H1 (cell line): ENCODE data around the gene CELSR3. TPM values are rescaled to one million over a fixed set of nuclear protein-coding genes. Genes with fewer than 3 reads are reported as not detected.

Experiments
- CTCF ChIA-PET: fragments of 300-600 bp; sonication (Branson Sonifier 250); formaldehyde crosslinking; loops from one replicate; lab custom pipeline; 2021; ENCODE audit not compliant: partially characterized antibody; lab: Charles Lee
- POLR2A ChIA-PET: fragments of 300-600 bp; sonication (Branson Sonifier 250); formaldehyde crosslinking; loops from one replicate; lab custom pipeline; 2021; ENCODE audit warnings: inconsistent platforms; ENCODE audit not compliant: partially characterized antibody; lab: Charles Lee
- DNase-seq, 2 experiments: peaks; one replicate each; pipeline versions ENCODE4 v3.0.0 to v3.0.0-alpha.2; 2010 to 2022; ENCODE audit warnings: low spot score in 2 of 2, low read depth in 1 of 2, mixed read lengths in 1 of 2
- FAIRE-seq: peaks from 2 replicates; lab custom pipeline; 2011; peaks lifted over from hg19 to GRCh38; lab: Jason Lieb, UNC
- H2AFZ ChIP-seq: 2 replicates; pipeline ENCODE4 v1.8.1; 2012; ENCODE audit warnings: low read length, inconsistent platforms
- H2AK5ac ChIP-seq: 2 replicates; pipeline ENCODE4 v1.6.1; 2013; ENCODE audit warnings: low read depth, low read length
- H2BK120ac ChIP-seq: replicated peaks from 2 replicates; pipeline ENCODE3; 2013; ENCODE audit warnings: low read depth, low read length, inconsistent platforms
- H2BK12ac ChIP-seq: 2 replicates; pipeline ENCODE4 v1.6.1; 2013; ENCODE audit warnings: low read depth, low read length
- H2BK15ac ChIP-seq: 2 replicates; pipeline ENCODE4 v1.6.1; 2013; ENCODE audit warnings: low read length
- H2BK20ac ChIP-seq: 2 replicates; pipeline ENCODE4 v1.6.1; 2013; ENCODE audit warnings: low read length
- H2BK5ac ChIP-seq: 2 replicates; pipeline ENCODE4 v1.6.1; 2013; ENCODE audit warnings: low read depth, low read length
- H3K14ac ChIP-seq: 2 replicates; pipeline ENCODE4 v1.6.1; 2013; ENCODE audit warnings: inconsistent platforms; ENCODE audit not compliant: insufficient read length
- H3K18ac ChIP-seq: 2 replicates; pipeline ENCODE4 v1.6.1; 2013; ENCODE audit warnings: low read length; ENCODE audit errors: extremely low read depth
- H3K23ac ChIP-seq: 2 replicates; pipeline ENCODE4 v1.6.1; 2013; ENCODE audit warnings: inconsistent platforms; ENCODE audit not compliant: insufficient read length
- H3K23me2 ChIP-seq: 2 replicates; pipeline ENCODE4 v1.6.1; 2013; ENCODE audit warnings: low read depth, low read length
- H3K27ac ChIP-seq: 2 replicates; pipeline ENCODE4 v1.6.1; 2011; ENCODE audit warnings: low read depth, low read length, inconsistent platforms
- H3K27me3 ChIP-seq, 4 experiments: replicated peaks in 1 of 4; 1 replicate in 1 of 4; 2 replicates in 3 of 4; pipeline versions ENCODE4 v1.6.1 to v1.8.1; 2011 to 2013; ENCODE audit warnings: low read length in 3 of 4, mild to moderate bottlenecking in 3 of 4, inconsistent platforms in 2 of 4, mixed read lengths in 2 of 4, moderate library complexity in 1 of 4; ENCODE audit not compliant: control insufficient read depth in 3 of 4, insufficient read depth in 3 of 4; ENCODE audit errors: extremely low read depth in 1 of 4
- H3K36me3 ChIP-seq, 4 experiments: 2 replicates each; pipeline versions ENCODE4 v1.6.1 to v1.8.1; 2011 to 2013; ENCODE audit warnings: mild to moderate bottlenecking in 4 of 4, low read length in 3 of 4, moderate library complexity in 2 of 4, control low read depth in 1 of 4, inconsistent platforms in 1 of 4; ENCODE audit not compliant: insufficient read depth in 4 of 4, control insufficient read depth in 2 of 4
- H3K4ac ChIP-seq: replicated peaks from 2 replicates; pipeline ENCODE3; 2013; ENCODE audit warnings: low read length, low read depth, mixed read lengths, inconsistent platforms; ENCODE audit not compliant: insufficient read length
- H3K4me1 ChIP-seq, 4 experiments: replicated peaks in 1 of 4; 1 replicate in 1 of 4; 2 replicates in 3 of 4; pipeline versions ENCODE4 v1.6.1 to v1.8.1; 2011 to 2013; ENCODE audit warnings: low read length in 3 of 4, inconsistent platforms in 2 of 4, mixed read lengths in 1 of 4; ENCODE audit not compliant: insufficient read depth in 4 of 4, control insufficient read depth in 3 of 4
- H3K4me2 ChIP-seq, 2 experiments: 2 replicates each; pipeline versions ENCODE4 v1.6.1 to v1.8.1; 2011 to 2013; ENCODE audit warnings: low read depth in 2 of 2, low read length in 2 of 2, control low read depth in 1 of 2, inconsistent platforms in 1 of 2, mild to moderate bottlenecking in 1 of 2; ENCODE audit not compliant: insufficient read depth in 1 of 2
- H3K4me3 ChIP-seq, 4 experiments: fragments of 200-600, 300-600 bp in 1 of 4; sonication (generic), shearing (Covaris generic), sonication (Bioruptor Twin) in 1 of 4; 2 replicates each; pipeline versions ENCODE4 v1.5.1 to v1.8.1; 2011 to 2016; ENCODE audit warnings: low read length in 4 of 4, low read depth in 3 of 4, control low read depth in 2 of 4, inconsistent platforms in 2 of 4, mild to moderate bottlenecking in 2 of 4, mixed read lengths in 1 of 4, moderate library complexity in 1 of 4; ENCODE audit not compliant: insufficient read depth in 2 of 4; ENCODE audit errors: extremely low read depth in 1 of 4
- H3K56ac ChIP-seq: replicated peaks from 2 replicates; pipeline ENCODE3; 2013; ENCODE audit warnings: low read depth, mild to moderate bottlenecking, mixed read lengths, low read length, inconsistent platforms; ENCODE audit not compliant: insufficient read length
- H3K79me1 ChIP-seq: 2 replicates; pipeline ENCODE4 v1.6.1; 2013; ENCODE audit warnings: low read depth, low read length, control low read depth
- H3K79me2 ChIP-seq, 2 experiments: 2 replicates each; pipeline versions ENCODE4 v1.6.1 to v1.8.1; 2012 to 2013; ENCODE audit warnings: low read length in 2 of 2, mild to moderate bottlenecking in 2 of 2, inconsistent platforms in 1 of 2; ENCODE audit not compliant: insufficient read depth in 2 of 2, control insufficient read depth in 1 of 2
- H3K9ac ChIP-seq, 4 experiments: replicated peaks in 1 of 4; 1 replicate in 1 of 4; 2 replicates in 3 of 4; pipeline versions ENCODE4 v1.6.1 to v1.8.1; 2011 to 2013; ENCODE audit warnings: low read depth in 3 of 4, low read length in 3 of 4, control low read depth in 2 of 4, mild to moderate bottlenecking in 2 of 4, moderate library complexity in 2 of 4, inconsistent platforms in 1 of 4; ENCODE audit errors: extremely low read depth in 1 of 4
- H3K9me3 ChIP-seq, 2 experiments: 2 replicates each; pipeline versions ENCODE4 v1.6.1 to v1.8.1; 2012 to 2013; ENCODE audit warnings: mild to moderate bottlenecking in 2 of 2, moderate library complexity in 2 of 2, control low read depth in 1 of 2, inconsistent platforms in 1 of 2, low read depth in 1 of 2, low read length in 1 of 2, mixed read lengths in 1 of 2; ENCODE audit not compliant: insufficient read depth in 2 of 2
- H4K20me1 ChIP-seq, 2 experiments: replicated peaks in 1 of 2; 2 replicates each; pipeline versions ENCODE3 to v1.8.1; 2011 to 2013; ENCODE audit warnings: inconsistent platforms in 2 of 2, low read length in 2 of 2, mild to moderate bottlenecking in 1 of 2; ENCODE audit not compliant: insufficient read depth in 2 of 2, control insufficient read depth in 1 of 2
- H4K5ac ChIP-seq: 2 replicates; pipeline ENCODE4 v1.6.1; 2013; ENCODE audit warnings: low read length, low read depth, mixed read lengths, inconsistent platforms; ENCODE audit not compliant: insufficient read length
- H4K8ac ChIP-seq: 2 replicates; pipeline ENCODE4 v1.8.0; 2013; ENCODE audit warnings: mild to moderate bottlenecking, moderate library complexity, low read length, inconsistent platforms; ENCODE audit not compliant: insufficient read depth; ENCODE audit errors: extremely low read depth
- H4K91ac ChIP-seq: replicated peaks from 2 replicates; pipeline ENCODE3; 2013; ENCODE audit warnings: low read length, mixed read lengths, inconsistent platforms; ENCODE audit not compliant: insufficient read length
- BCL11A ChIP-seq, 2 experiments: IDR thresholded peaks; one replicate each; pipeline ENCODE4 v1.6.1; 2011; ENCODE audit warnings: low read depth in 2 of 2, low read length in 2 of 2, mild to moderate bottlenecking in 2 of 2
- CHD2 ChIP-seq: IDR thresholded peaks from 2 replicates; pipeline ENCODE4 v1.6.1; 2012; ENCODE audit warnings: low read length, improper control_type of control experiment
- RFX5 ChIP-seq: IDR thresholded peaks from 2 replicates; pipeline ENCODE4 v1.6.1; 2011; ENCODE audit warnings: low read depth, low read length, improper control_type of control experiment, borderline replicate concordance
- WGBS, 2 experiments: shearing (Covaris generic) in 1 of 2; methylation state at CpG; one replicate each; pipeline versions ENCODE4 v1.1.6 to v1.1.7; 2013 to 2015; ENCODE audit warnings: low lambda C conversion rate in 2 of 2, mixed read lengths in 2 of 2, inconsistent platforms in 1 of 2, low coverage in 1 of 2, missing lambda C conversion rate in 1 of 2; ENCODE audit not compliant: insufficient replicate concordance in 2 of 2, insufficient coverage in 1 of 2, insufficient read length in 1 of 2; ENCODE audit errors: extremely low coverage in 1 of 2, missing lambda C conversion rate in 1 of 2; 5-methylcytosine and 5-hydroxymethylcytosine counted together
- polyA plus RNA-seq, 7 experiments: library from polyadenylated mRNA; depleted of rRNA in 3 of 7; stranded (reverse) in 5 of 7; unstranded in 2 of 7; fragments of >200 nt in 5 of 7; fragments of 200-250 nt in 2 of 7; gene quantifications; 1 replicate in 5 of 7; 2 replicates in 1 of 7; 4 replicates in 1 of 7; pipeline versions ENCODE4 v1.2.1 to v1.2.3, GENCODE V29; 2011 to 2013; ENCODE audit warnings: missing spikeins in 2 of 7, mixed read lengths in 2 of 7
- total RNA-seq: library from RNA; stranded (reverse); fragmentation: NEBNext Ultra II Directional; extraction: Animal tissue kit (Norgen Biotek cat#: 25700); gene quantifications from 2 replicates; pipeline ENCODE4 v1.2.1, GENCODE V29; 2021

CELSR3 gene
- total and polyA plus RNA-seq, 2 of the 8 experiments (the other 6 are each of a cell fraction or from before 2014, with no cell fraction given) = 11.6 to 29.5 TPM

DNA sequence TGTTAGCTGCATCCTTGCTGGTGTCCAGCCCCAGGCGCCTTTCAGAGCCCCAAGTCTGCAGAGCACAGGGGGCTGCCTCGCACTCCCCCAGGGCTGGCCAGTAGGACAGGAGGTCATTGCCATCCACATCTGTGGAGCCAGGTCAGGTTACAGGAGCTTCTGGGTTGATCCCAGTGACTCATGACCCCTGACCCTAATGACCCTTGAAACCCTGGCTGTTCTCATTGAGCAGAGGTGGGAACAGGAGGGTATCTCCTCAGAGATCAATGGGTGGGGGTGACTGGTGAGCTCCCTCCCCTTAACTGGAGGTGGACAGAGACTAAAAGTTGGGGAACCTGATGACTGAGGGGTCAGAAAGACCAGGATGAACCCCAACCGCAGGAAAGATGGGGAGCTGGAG is 21.3 kb downstream of the CELSR3 start:
- H2AFZ ChIP-seq = no peak overlapping the region
- no peak for TF ChIP-seq RFX5
- TF ChIP-seq CHD2 = no peak
- TF ChIP-seq BCL11A (IDR thresholded peaks at IDR 0.05; ENCODE audit: low read depth in 2 of 2, low read length in 2 of 2) = no peak
- TF ChIP-seq, all 59 proteins: peak for 0
- POLR2A ChIA-PET = interaction anchor here (9.0 to 9.8 kb wide), 2 partner anchors 12 to 21 kb away, joined by 91 to 111 read pairs; partner anchors contain the start of gene CELSR3
- DNase-seq (no peak), FAIRE-seq (no peak)
- H2BK120ac ChIP-seq = no peak overlapping the region
- no peaks in the 10 kb centered on the region for H3K79me2 ChIP-seq
- H4K5ac ChIP-seq = no peak overlapping the region
- no peak overlapping the region for H2BK15ac ChIP-seq
- H3K18ac ChIP-seq = no peak overlapping the region
- no peak overlapping the region for H3K4ac ChIP-seq
- H3K9ac ChIP-seq = no peak overlapping the region
- H2BK5ac ChIP-seq = no peak overlapping the region
- H4K8ac ChIP-seq = no peak overlapping the region
- peaks cover 3 to 11% of the 10 kb centered on the region in 2 experiments for H4K20me1 ChIP-seq
- H3K4me2 ChIP-seq = no peak overlapping the region
- H2BK20ac ChIP-seq = no peak overlapping the region
- no peak overlapping the region for H2AK5ac ChIP-seq
- H3K9me3 ChIP-seq = no peaks in the 10 kb centered on the region
- no peak overlapping the region for H3K14ac ChIP-seq
- H3K23ac ChIP-seq = no peak overlapping the region
- H3K4me1 ChIP-seq = peaks cover 0 to 3% (median under 1%) of the 10 kb centered on the region in 4 experiments
- H3K23me2 ChIP-seq = no peaks in the 10 kb centered on the region
- H3K56ac ChIP-seq = no peak overlapping the region
- no peaks in the 10 kb centered on the region; the same call in 1 of the 2 replicates for H3K79me1 ChIP-seq
- no peak overlapping the region for H3K27ac ChIP-seq
- H2BK12ac ChIP-seq = no peak overlapping the region
- CTCF ChIA-PET = interaction anchor here (0.6 to 2.4 kb wide), 3 partner anchors 15 to 19 kb away, joined by 3 to 9 read pairs (median 3); no protein-coding TSS in a partner anchor
- no peak overlapping the region for H3K4me3 ChIP-seq
- WGBS, 2 experiments = 94% methylated on average over 3 of the region's 3 CpGs; no CpG with 5 or more reads in 1 of the 2 experiments
- no peak overlapping the region for H4K91ac ChIP-seq
- peaks cover 3 to 35% (median 21%) of the 10 kb centered on the region in 4 experiments; a peak in 5 of 8 replicates for H3K36me3 ChIP-seq
- H3K27me3 ChIP-seq = no peaks in the 10 kb centered on the region
